Spleen (tissue), 11 donors: ENCODE results near the gene CCRL2. TPM values are rescaled to one million over a fixed set of nuclear protein-coding genes. Genes with fewer than 3 reads are reported as not detected.
A peak's percentile ranks its signal among the peaks of the same experiment; 100 is the strongest.

Source experiments
- DNase-seq: peaks from one replicate; pipeline ENCODE4 v3.0.0-alpha.2; 2020
- H3K27ac ChIP-seq, 8 donors: fragments of 200-600 bp; sonication (generic) in 7 of 8; 1 replicate in 4 of 8; 2 replicates in 4 of 8; pipeline versions ENCODE4 v1.5.0 to v1.8.0; 2016 to 2021; ENCODE audit warnings: inconsistent platforms in 4 of 8, mild to moderate bottlenecking in 4 of 8, moderate library complexity in 1 of 8
- H3K27me3 ChIP-seq, 7 donors: fragments of 200-600 bp; sonication (generic) in 6 of 7; replicated peaks in 1 of 7; 1 replicate in 4 of 7; 2 replicates in 3 of 7; pipeline versions ENCODE4 v1.5.0 to v1.8.0; 2016 to 2021; ENCODE audit warnings: inconsistent platforms in 3 of 7, mild to moderate bottlenecking in 1 of 7
- H3K36me3 ChIP-seq, 6 donors: fragments of 200-600 bp; sonication (generic) in 5 of 6; 1 replicate in 4 of 6; 2 replicates in 2 of 6; pipeline versions ENCODE4 v1.5.0 to v1.8.0; 2016 to 2021; ENCODE audit warnings: inconsistent platforms in 2 of 6
- H3K4me1 ChIP-seq, 6 donors: fragments of 200-600 bp; sonication (generic) in 5 of 6; 1 replicate in 3 of 6; 2 replicates in 3 of 6; pipeline versions ENCODE4 v1.5.0 to v1.8.0; 2016 to 2021; ENCODE audit warnings: inconsistent platforms in 3 of 6
- H3K4me3 ChIP-seq, 8 donors: fragments of 200-600 bp; sonication (generic) in 7 of 8; 1 replicate in 4 of 8; 2 replicates in 4 of 8; pipeline versions ENCODE4 v1.5.0 to v1.8.0; 2016 to 2021; ENCODE audit warnings: inconsistent platforms in 4 of 8, mild to moderate bottlenecking in 4 of 8, moderate library complexity in 2 of 8
- H3K9me3 ChIP-seq, 8 donors: fragments of 200-600 bp; sonication (generic) in 7 of 8; 1 replicate in 4 of 8; 2 replicates in 4 of 8; pipeline versions ENCODE4 v1.5.0 to v1.8.0; 2016 to 2021; ENCODE audit warnings: inconsistent platforms in 4 of 8
- CTCF ChIP-seq, 11 experiments: fragments of 200-600 bp in 7 of 11; fragments of 450-650 bp in 4 of 11; sonication (generic) in 4 of 11; IDR thresholded peaks in 8 of 11; conservative IDR thresholded peaks in 3 of 11; 1 replicate in 7 of 11; 2 replicates in 4 of 11; pipeline versions ENCODE4 v1.4.0 to v1.8.0; 2016 to 2021; ENCODE audit warnings: antibody characterized with exemption in 11 of 11, inconsistent platforms in 4 of 11, mild to moderate bottlenecking in 1 of 11
- POLR2A ChIP-seq, 3 donors: fragments of 450-650 bp; IDR thresholded peaks; one replicate each; pipeline ENCODE4 v1.5.1; 2017; ENCODE audit warnings: antibody characterized with exemption in 3 of 3, mild to moderate bottlenecking in 1 of 3
- POLR2AphosphoS5 ChIP-seq, 3 donors: sonication (generic); formaldehyde crosslinking; IDR thresholded peaks; one replicate each; pipeline ENCODE4 v1.5.1; 2017; ENCODE audit warnings: antibody characterized with exemption in 3 of 3
- WGBS, 5 donors: extraction: QIAGEN DNeasy Blood & Tissue Kit in 3 of 5; methylation state at CpG; one replicate each; pipeline versions ENCODE4 v1.1.5 to v1.1.7; 2013 to 2018; 5-methylcytosine and 5-hydroxymethylcytosine counted together
- intact Hi-C: fragments of 100-400 bp; cut with DNase I; formaldehyde crosslinking; loops from one replicate; pipeline ENCODE4 v1.15.0; 2023; ENCODE audit warnings: low total_unique reads
- polyA plus RNA-seq, 3 donors: library from polyadenylated mRNA; stranded (reverse); fragments of 200-250 nt; gene quantifications; one replicate each; pipeline ENCODE4 v1.2.1, GENCODE V29; 2013
- total RNA-seq, 7 donors: library from RNA; depleted of rRNA in 3 of 7; stranded (reverse); fragments of >200 nt in 3 of 7; fragmentation: NEBNext Ultra II Directional in 4 of 7; extraction: Animal tissue kit (Norgen Biotek cat#: 25700) in 4 of 7; gene quantifications; one replicate each; pipeline versions ENCODE4 v1.1.0 to v1.2.1, GENCODE V29; 2016 to 2021
- donor health status: healthy with polysubstance abuse.
- donor health status: DM: no; HTN: no; CAD: no; lungs with moderate emphysema.
- donor health status: DM: no; HTN: no; CAD: no.
- donor health status: Bipolar disorder and iron deficiency.
- donor health status: healthy.
- donor health status: DM: no; HTN: no; CAD: no.
- donor health status: DM: yes; HTN: yes; CAD: no.

CCRL2 gene
- total and polyA plus RNA-seq, 10 donors, result 4.8 to 21.7 (median 13.3) TPM

GRCh38 chr3:46360907-46361306 is 46.2 kb upstream of the CCRL2 start:
- intact Hi-C loops, result no loop called here
- TF ChIP-seq CTCF (IDR thresholded peaks at IDR 0.05 in 8 of 11, conservative IDR thresholded peaks at IDR 0.05 in 3 of 11), result peak in 1 of 11 experiments; percentile 13
- TF ChIP-seq POLR2A (IDR thresholded peaks at IDR 0.05), result no peak
- no peak for TF ChIP-seq POLR2AphosphoS5 (IDR thresholded peaks at IDR 0.05)
- Histone ChIP-seq H3K4me3 (no peak overlapping the region), H3K27ac (peak overlapping the region in 4 of 8 donors; percentile 34 to 55 (median 52)), H3K9me3 (no peaks in the 10 kb centered on the region), H3K27me3 (no peaks in the 10 kb centered on the region), H3K4me1 (peaks cover 0 to 59% (median 26%) of the 10 kb centered on the region in 6 donors), H3K36me3 (no peaks in the 10 kb centered on the region)
- DNase-seq, result no peak
- 41 to 68% (median 48%) methylated on average over 6 of the region's 6 CpGs for WGBS, 5 donors

- 42 to 71% (median 52%) methylated on average over 8 of the region's 8 CpGs for WGBS, 5 donors
- H3K27me3 ChIP-seq, result no peaks in the 10 kb centered on the region
- H3K36me3 ChIP-seq, result no peaks in the 10 kb centered on the region
- TF ChIP-seq CTCF (IDR thresholded peaks at IDR 0.05 in 8 of 11, conservative IDR thresholded peaks at IDR 0.05 in 3 of 11), result no peak
- TF ChIP-seq POLR2AphosphoS5 (IDR thresholded peaks at IDR 0.05), result no peak
- TF ChIP-seq POLR2A (IDR thresholded peaks at IDR 0.05), result no peak
- no peak overlapping the region for H3K4me3 ChIP-seq
- DNase-seq, result no peak
- peak overlapping the region in 5 of 8 donors; percentile 10 to 55 (median 52) for H3K27ac ChIP-seq
- intact Hi-C loops, result no loop called here
- no peaks in the 10 kb centered on the region for H3K9me3 ChIP-seq
- peaks cover 0 to 51% (median 26%) of the 10 kb centered on the region in 6 donors for H3K4me1 ChIP-seq
Observed at GRCh38 chr3:46361408-46362283, 45.4 kb upstream of the CCRL2 start.

- Histone ChIP-seq H3K9me3 (no peaks in the 10 kb centered on the region), H3K4me1 (peaks cover 0 to 52% (median 36%) of the 10 kb centered on the region in 6 donors), H3K27ac (no peak overlapping the region), H3K36me3 (no peaks in the 10 kb centered on the region), H3K4me3 (no peak overlapping the region), H3K27me3 (no peaks in the 10 kb centered on the region)
- no peak for DNase-seq
- TF ChIP-seq CTCF (IDR thresholded peaks at IDR 0.05 in 8 of 11, conservative IDR thresholded peaks at IDR 0.05 in 3 of 11), result no peak
- no peak for TF ChIP-seq POLR2AphosphoS5 (IDR thresholded peaks at IDR 0.05)
- TF ChIP-seq POLR2A (IDR thresholded peaks at IDR 0.05), result no peak
- intact Hi-C loops, result loop anchor here (5.0 kb wide), 1 partner anchor 88 kb away; no protein-coding TSS in a partner anchor
- 68 to 88% (median 76%) methylated on average over 4 of the region's 4 CpGs for WGBS, 5 donors
Observed at GRCh38 chr3:46365041-46365440, 42.0 kb upstream of the CCRL2 start.
